Neural cell (in vitro differentiated cells): ENCODE measurements around the gene PBX4. TPM values are rescaled to one million over a fixed set of nuclear protein-coding genes. Genes with fewer than 3 reads are reported as not detected.

Experiments
- H2AFZ ChIP-seq: fragments of 200-600, 300-800 bp; sonication (generic), shearing (Covaris generic); 2 replicates; pipeline ENCODE4 v1.6.0; 2014; ENCODE audit warnings: low read depth, mild to moderate bottlenecking, antibody characterized with exemption, low read length, moderate library complexity
- H3F3A ChIP-seq: fragments of 200-600 bp; shearing (Covaris generic); 2 replicates; pipeline ENCODE4 v1.6.1; 2016; ENCODE audit warnings: mild to moderate bottlenecking, moderate library complexity, mixed read lengths, antibody characterized with exemption, low read length; ENCODE audit not compliant: insufficient read depth, poor library complexity, severe bottlenecking
- H3K27ac ChIP-seq: fragments of 200-600, 300-800 bp; sonication (generic), shearing (Covaris generic); 2 replicates; pipeline ENCODE4 v1.5.1; 2014; ENCODE audit warnings: mild to moderate bottlenecking, low read length, moderate library complexity
- H3K27me3 ChIP-seq: fragments of 300-800, 200-600 bp; sonication (generic), shearing (Covaris generic); 2 replicates; pipeline ENCODE4 v1.6.0; 2014; ENCODE audit warnings: mild to moderate bottlenecking, low read depth, low read length, moderate library complexity; ENCODE audit not compliant: insufficient read depth
- H3K36me3 ChIP-seq: fragments of 300-800, 200-600 bp; sonication (generic), shearing (Covaris generic); 2 replicates; pipeline ENCODE4 v1.5.1; 2014; ENCODE audit warnings: mild to moderate bottlenecking, antibody characterized with exemption, low read length, moderate library complexity; ENCODE audit not compliant: insufficient read depth
- H3K4me2 ChIP-seq: fragments of 300-800, 200-600 bp; sonication (generic), shearing (Covaris generic); 2 replicates; pipeline ENCODE4 v1.6.0; 2014; ENCODE audit warnings: mild to moderate bottlenecking, low read length
- H3K4me3 ChIP-seq: fragments of 300-800, 200-600 bp; sonication (generic), shearing (Covaris generic); 2 replicates; pipeline ENCODE4 v1.5.1; 2014; ENCODE audit warnings: mild to moderate bottlenecking, low read length, moderate library complexity
- H3K79me2 ChIP-seq: fragments of 200-600 bp; shearing (Covaris generic); replicated peaks from 2 replicates; pipeline ENCODE4 v1.6.0; 2014; ENCODE audit warnings: mild to moderate bottlenecking, low read length, moderate library complexity; ENCODE audit not compliant: insufficient read depth
- H3K9ac ChIP-seq: fragments of 300-800, 200-600 bp; sonication (generic), shearing (Covaris generic); 2 replicates; pipeline ENCODE4 v1.6.1; 2016; ENCODE audit warnings: mild to moderate bottlenecking, low read length, mixed read lengths
- H3K9me2 ChIP-seq: fragments of 200-600 bp; shearing (Covaris generic); 2 replicates; pipeline ENCODE4 v1.6.1; 2016; ENCODE audit warnings: mild to moderate bottlenecking, low read length, mixed read lengths; ENCODE audit not compliant: insufficient read depth
- H3K9me3 ChIP-seq: fragments of 200-600, 300-800 bp; sonication (generic), shearing (Covaris generic); 2 replicates; pipeline ENCODE4 v1.6.1; 2016; ENCODE audit warnings: mild to moderate bottlenecking, mixed run types, low read length, moderate library complexity, mixed read lengths
- H4K20me1 ChIP-seq: fragments of 200-600 bp; shearing (Covaris generic); 2 replicates; pipeline ENCODE4 v1.6.1; 2016; ENCODE audit warnings: mild to moderate bottlenecking, mixed run types; ENCODE audit not compliant: insufficient read depth
- CTCF ChIP-seq: fragments of 450-650 bp; IDR thresholded peaks from 2 replicates; pipeline ENCODE4 v1.5.1; 2014; ENCODE audit warnings: antibody characterized with exemption, mild to moderate bottlenecking, moderate library complexity; ENCODE audit not compliant: poor library complexity, severe bottlenecking
- EP300 ChIP-seq: fragments of 450-650 bp; conservative IDR thresholded peaks from 2 replicates; pipeline ENCODE4 v1.6.1; 2014; ENCODE audit warnings: antibody characterized with exemption, mild to moderate bottlenecking, moderate library complexity; ENCODE audit not compliant: poor library complexity, severe bottlenecking
- EZH2 ChIP-seq: fragments of 200-600, 300-800 bp; shearing (Covaris generic), sonication (generic); IDR thresholded peaks from 2 replicates; pipeline ENCODE4 v1.6.1; 2014; ENCODE audit warnings: antibody characterized with exemption, low read length, borderline replicate concordance, mild to moderate bottlenecking; ENCODE audit not compliant: insufficient read depth, poor library complexity, severe bottlenecking
- MXI1 ChIP-seq: fragments of 450-650 bp; conservative IDR thresholded peaks from 2 replicates; pipeline ENCODE4 v1.6.1; 2014; ENCODE audit warnings: antibody characterized with exemption, mild to moderate bottlenecking; ENCODE audit not compliant: poor library complexity, severe bottlenecking
- POLR2AphosphoS5 ChIP-seq: IDR thresholded peaks from 2 replicates; pipeline ENCODE4 v1.6.1; 2012
- RAD21 ChIP-seq: fragments of 450-650 bp; conservative IDR thresholded peaks from 2 replicates; pipeline ENCODE4 v1.6.1; 2014; ENCODE audit warnings: antibody characterized with exemption, mild to moderate bottlenecking, moderate library complexity
- SMC3 ChIP-seq: fragments of 450-650 bp; conservative IDR thresholded peaks from 2 replicates; pipeline ENCODE4 v1.6.1; 2014; ENCODE audit warnings: antibody characterized with exemption, mild to moderate bottlenecking, moderate library complexity; ENCODE audit not compliant: poor library complexity
- TAF1 ChIP-seq: IDR thresholded peaks from 2 replicates; pipeline ENCODE4 v1.6.1; 2012; ENCODE audit warnings: low read depth
- polyA plus RNA-seq: library from polyadenylated mRNA; depleted of rRNA; stranded (reverse); fragments of >200 nt; gene quantifications from 2 replicates; pipeline ENCODE4 v1.2.3, GENCODE V29; 2014
- TF ChIP-seq, protein P1 (sequence below): IDR thresholded peaks from 2 replicates; pipeline ENCODE4 v1.6.1; 2012; ENCODE audit warnings: borderline replicate concordance

Gene PBX4
- polyA plus RNA-seq, 1 donor from 2014 or later, result 7.5 TPM

DNA sequence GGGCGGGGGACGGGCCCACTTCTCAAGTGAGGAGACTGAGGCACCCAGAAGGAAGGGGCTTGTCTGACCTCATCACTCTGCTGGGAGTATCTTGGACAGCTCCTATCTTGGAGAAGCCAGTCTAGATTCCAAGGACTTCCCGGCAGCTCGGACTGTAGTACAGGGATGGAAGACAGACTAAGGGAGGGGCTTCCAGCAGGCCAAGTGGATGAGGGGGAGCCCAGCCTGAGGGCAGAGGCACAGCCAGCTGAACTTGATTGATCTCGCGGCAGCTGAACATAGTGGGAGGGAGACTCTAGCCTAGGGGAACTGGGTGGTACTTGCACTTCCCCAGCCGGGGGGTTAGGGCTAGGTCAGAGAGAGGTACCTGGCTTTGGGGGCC lies 79.7 kb downstream of the PBX4 start (continued):
- TF ChIP-seq MXI1 (no peak), EP300 (no peak)

- no peaks in the 10 kb centered on the region for H3F3A ChIP-seq
- H4K20me1 ChIP-seq, result no peaks in the 10 kb centered on the region
- no peaks in the 10 kb centered on the region for H3K36me3 ChIP-seq
- no peak within 1 kb of the TSS for H2AFZ ChIP-seq
- TF ChIP-seq TAF1, result no peak
- no peak within 1 kb of the TSS for H3K9ac ChIP-seq
- no peak within 1 kb of the TSS for H3K4me2 ChIP-seq
- no peaks in the 10 kb centered on the region for H3K9me3 ChIP-seq
- no peaks in the 10 kb centered on the region for H3K27me3 ChIP-seq
- no peak within 1 kb of the TSS for H3K4me3 ChIP-seq
- H3K9me2 ChIP-seq, result no peaks in the 10 kb centered on the region
- no peak within 1 kb of the TSS for H3K27ac ChIP-seq
- no peaks in the 10 kb centered on the region for H3K79me2 ChIP-seq
Observed at GRCh38 chr19:19538061-19538784, 80.3 kb downstream of the PBX4 start, which contains the start of gene CILP2. TSS of gene CILP2 (plus strand) at chr19:19538265. CDS start at chr19:19538350, 85 bp downstream.

DNA sequence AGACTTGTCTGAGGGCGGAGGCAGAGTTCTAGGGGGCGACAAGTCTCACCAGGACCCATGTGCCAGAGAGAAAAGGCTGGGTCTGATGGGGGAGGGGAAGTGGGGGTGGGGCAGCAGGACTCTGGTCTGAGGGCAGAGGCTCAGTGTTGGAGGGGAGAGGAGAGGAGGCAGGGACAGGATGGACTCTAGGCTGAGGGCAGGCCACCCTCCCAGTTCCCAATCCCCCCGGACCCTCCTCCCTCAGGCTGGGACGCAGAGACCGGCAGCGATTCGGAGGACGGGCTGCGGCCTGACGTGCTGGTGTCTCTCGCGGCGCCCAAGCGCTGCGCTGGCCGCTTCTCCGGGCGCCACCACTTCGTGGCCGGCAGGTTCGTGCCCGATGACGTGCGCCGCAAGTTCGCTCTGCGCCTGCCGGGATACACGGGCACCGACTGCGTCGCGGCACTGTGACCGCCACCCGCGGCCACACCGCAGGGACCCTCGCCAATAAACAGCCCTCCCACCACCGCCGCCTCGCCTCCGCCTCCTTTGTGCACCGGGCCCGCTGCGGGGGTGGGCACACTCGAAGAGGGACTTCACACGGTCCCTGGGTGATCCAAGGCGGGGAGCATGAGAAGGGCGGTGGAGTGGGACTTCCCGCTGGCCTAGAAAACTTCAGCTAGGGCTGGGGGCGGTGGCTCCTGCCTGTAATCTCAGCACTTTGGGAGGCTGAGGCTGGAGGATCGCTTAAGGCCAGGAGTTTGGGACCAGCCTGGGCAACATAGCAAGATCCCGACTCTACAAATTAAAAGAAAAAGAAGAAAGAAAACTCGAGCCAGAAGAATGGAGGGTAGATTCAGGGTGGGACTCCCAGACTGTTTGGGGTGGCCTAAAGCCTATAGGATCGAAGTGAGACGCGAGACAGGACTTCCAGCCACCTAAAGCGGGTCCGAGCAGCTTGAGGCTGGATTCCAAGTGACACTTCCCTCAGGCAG lies 81.1 kb downstream of the PBX4 start:
- H3K4me3 ChIP-seq, result no peak overlapping the region

More for the DNA sequence above, 81.1 kb downstream of the PBX4 start:
- Histone ChIP-seq H3K36me3 (no peaks in the 10 kb centered on the region), H4K20me1 (no peaks in the 10 kb centered on the region), H3K9me3 (no peaks in the 10 kb centered on the region), H3K9me2 (no peaks in the 10 kb centered on the region), H3F3A (no peaks in the 10 kb centered on the region), H3K27me3 (no peaks in the 10 kb centered on the region), H3K9ac (no peak overlapping the region), H3K4me2 (no peak overlapping the region), H3K79me2 (no peaks in the 10 kb centered on the region), H3K27ac (no peak overlapping the region), H2AFZ (no peak overlapping the region)
- TF ChIP-seq MXI1 (no peak), SMC3 (no peak), EZH2 (no peak), CTCF (no peak), EP300 (no peak), TAF1 (no peak), POLR2AphosphoS5 (no peak), RAD21 (no peak)
- TF ChIP-seq, protein P1, sequence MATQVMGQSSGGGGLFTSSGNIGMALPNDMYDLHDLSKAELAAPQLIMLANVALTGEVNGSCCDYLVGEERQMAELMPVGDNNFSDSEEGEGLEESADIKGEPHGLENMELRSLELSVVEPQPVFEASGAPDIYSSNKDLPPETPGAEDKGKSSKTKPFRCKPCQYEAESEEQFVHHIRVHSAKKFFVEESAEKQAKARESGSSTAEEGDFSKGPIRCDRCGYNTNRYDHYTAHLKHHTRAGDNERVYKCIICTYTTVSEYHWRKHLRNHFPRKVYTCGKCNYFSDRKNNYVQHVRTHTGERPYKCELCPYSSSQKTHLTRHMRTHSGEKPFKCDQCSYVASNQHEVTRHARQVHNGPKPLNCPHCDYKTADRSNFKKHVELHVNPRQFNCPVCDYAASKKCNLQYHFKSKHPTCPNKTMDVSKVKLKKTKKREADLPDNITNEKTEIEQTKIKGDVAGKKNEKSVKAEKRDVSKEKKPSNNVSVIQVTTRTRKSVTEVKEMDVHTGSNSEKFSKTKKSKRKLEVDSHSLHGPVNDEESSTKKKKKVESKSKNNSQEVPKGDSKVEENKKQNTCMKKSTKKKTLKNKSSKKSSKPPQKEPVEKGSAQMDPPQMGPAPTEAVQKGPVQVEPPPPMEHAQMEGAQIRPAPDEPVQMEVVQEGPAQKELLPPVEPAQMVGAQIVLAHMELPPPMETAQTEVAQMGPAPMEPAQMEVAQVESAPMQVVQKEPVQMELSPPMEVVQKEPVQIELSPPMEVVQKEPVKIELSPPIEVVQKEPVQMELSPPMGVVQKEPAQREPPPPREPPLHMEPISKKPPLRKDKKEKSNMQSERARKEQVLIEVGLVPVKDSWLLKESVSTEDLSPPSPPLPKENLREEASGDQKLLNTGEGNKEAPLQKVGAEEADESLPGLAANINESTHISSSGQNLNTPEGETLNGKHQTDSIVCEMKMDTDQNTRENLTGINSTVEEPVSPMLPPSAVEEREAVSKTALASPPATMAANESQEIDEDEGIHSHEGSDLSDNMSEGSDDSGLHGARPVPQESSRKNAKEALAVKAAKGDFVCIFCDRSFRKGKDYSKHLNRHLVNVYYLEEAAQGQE, result no peak
